ENCODE measurements around the gene NTRK2. TPM values are rescaled to one million over a fixed set of nuclear protein-coding genes. Genes with fewer than 3 reads are reported as not detected.

Gene NTRK2
- total RNA-seq, 1 experiment from 2014 or later = not detected

- DNase-seq = no peak
- Histone ChIP-seq H3K9me3 (ENCODE audit: insufficient read depth, low read depth) (no peaks in the 10 kb centered on the region), H3F3A (ENCODE audit: insufficient read depth, low read depth) (no peaks in the 10 kb centered on the region), H2AFZ (no peak overlapping the region), H4K20me1 (ENCODE audit: insufficient read depth) (no peaks in the 10 kb centered on the region), H3K27me3 (ENCODE audit: insufficient read depth, low read depth) (peaks cover 45% of the 10 kb centered on the region), H3K79me2 (ENCODE audit: low read depth) (no peaks in the 10 kb centered on the region), H3K36me3 (ENCODE audit: low read depth) (no peaks in the 10 kb centered on the region), H3K4me3 (no peak overlapping the region), H3K9me2 (ENCODE audit: insufficient read depth) (no peaks in the 10 kb centered on the region), H3K4me2 (no peak overlapping the region), H3K27ac (no peak overlapping the region), H3K4me1 (replicated peaks; ENCODE audit: insufficient read depth) (no peaks in the 10 kb centered on the region)
- CTCF ChIA-PET = no interaction called here
- POLR2A ChIA-PET (ENCODE audit: unreplicated experiment) = no interaction called here
- BruUV-seq (replicated peaks) = no TSS peak
- TF ChIP-seq CTCF (conservative IDR thresholded peaks at IDR 0.05) (no peak), EZH2 (IDR thresholded peaks at IDR 0.05; ENCODE audit: low read depth) (no peak)
- intact Hi-C loops (cut with micrococcal nuclease; ENCODE audit: unreplicated experiment) = no loop called here
These were observed 319.1 kb downstream of the NTRK2 start for GRCh38 chr9:84988621-84989020.

- H3K4me2 ChIP-seq = no peak overlapping the region
- no peak overlapping the region for H2AFZ ChIP-seq
- ChIA-PET POLR2A (ENCODE audit: unreplicated experiment) (no interaction called here), CTCF (no interaction called here)
- no peak for TF ChIP-seq CTCF (conservative IDR thresholded peaks at IDR 0.05)
- no peak for TF ChIP-seq EZH2 (IDR thresholded peaks at IDR 0.05; ENCODE audit: low read depth)
- H3K36me3 ChIP-seq (ENCODE audit: low read depth) = no peaks in the 10 kb centered on the region
- no peaks in the 10 kb centered on the region for H3K9me2 ChIP-seq (ENCODE audit: insufficient read depth)
- no peaks in the 10 kb centered on the region for H3K9me3 ChIP-seq (ENCODE audit: insufficient read depth, low read depth)
- no peaks in the 10 kb centered on the region for H3K79me2 ChIP-seq (ENCODE audit: low read depth)
- DNase-seq = no peak
- no peaks in the 10 kb centered on the region for H3F3A ChIP-seq (ENCODE audit: insufficient read depth, low read depth)
- intact Hi-C loops (cut with micrococcal nuclease; ENCODE audit: unreplicated experiment) = loop anchor here (2.0 kb wide), 1 partner anchor 46 kb away; no protein-coding TSS in a partner anchor
- H3K4me1 ChIP-seq (replicated peaks; ENCODE audit: insufficient read depth) = no peaks in the 10 kb centered on the region
- BruUV-seq (replicated peaks) = no TSS peak
- no peak overlapping the region for H3K27ac ChIP-seq
- no peaks in the 10 kb centered on the region for H4K20me1 ChIP-seq (ENCODE audit: insufficient read depth)
- H3K4me3 ChIP-seq = no peak overlapping the region
- peaks cover 30% of the 10 kb centered on the region for H3K27me3 ChIP-seq (ENCODE audit: insufficient read depth, low read depth)
These were observed 320.9 kb downstream of the NTRK2 start for GRCh38 chr9:84990416-84990815.

- no peak for TF ChIP-seq EZH2 (IDR thresholded peaks at IDR 0.05; ENCODE audit: low read depth)
- TF ChIP-seq CTCF (conservative IDR thresholded peaks at IDR 0.05) = no peak
- no peak overlapping the region for H3K4me2 ChIP-seq
- H3K27ac ChIP-seq = no peak overlapping the region
- peaks cover 27% of the 10 kb centered on the region for H3K27me3 ChIP-seq (ENCODE audit: insufficient read depth, low read depth)
- no peak for DNase-seq
- H3K9me2 ChIP-seq (ENCODE audit: insufficient read depth) = no peaks in the 10 kb centered on the region
- no peaks in the 10 kb centered on the region for H3K36me3 ChIP-seq (ENCODE audit: low read depth)
- H3K9me3 ChIP-seq (ENCODE audit: insufficient read depth, low read depth) = no peaks in the 10 kb centered on the region
- POLR2A ChIA-PET (ENCODE audit: unreplicated experiment) = no interaction called here
- no peaks in the 10 kb centered on the region for H3F3A ChIP-seq (ENCODE audit: insufficient read depth, low read depth)
- H4K20me1 ChIP-seq (ENCODE audit: insufficient read depth) = no peaks in the 10 kb centered on the region
- intact Hi-C loops (cut with micrococcal nuclease; ENCODE audit: unreplicated experiment) = loop anchor here (2.0 kb wide), 1 partner anchor 46 kb away; no protein-coding TSS in a partner anchor
- BruUV-seq (replicated peaks) = no TSS peak
- no peaks in the 10 kb centered on the region for H3K4me1 ChIP-seq (replicated peaks; ENCODE audit: insufficient read depth)
- CTCF ChIA-PET = no interaction called here
- no peak overlapping the region for H2AFZ ChIP-seq
- H3K4me3 ChIP-seq = no peak overlapping the region
- H3K79me2 ChIP-seq (ENCODE audit: low read depth) = no peaks in the 10 kb centered on the region
These were observed 321.5 kb downstream of the NTRK2 start for GRCh38 chr9:84990850-84991513.
